SH-SY5Y (cell line): Measurements from ENCODE around the gene KBTBD12.

Experiments
- GATA2 ChIP-seq: IDR thresholded peaks from 2 replicates; pipeline ENCODE4 v1.6.1; 2011; ENCODE audit warnings: mild to moderate bottlenecking, low read depth, low read length
- GATA3 ChIP-seq: IDR thresholded peaks from 2 replicates; pipeline ENCODE4 v1.6.1; 2011; ENCODE audit warnings: low read depth, mild to moderate bottlenecking, low read length, moderate library complexity

DNA sequence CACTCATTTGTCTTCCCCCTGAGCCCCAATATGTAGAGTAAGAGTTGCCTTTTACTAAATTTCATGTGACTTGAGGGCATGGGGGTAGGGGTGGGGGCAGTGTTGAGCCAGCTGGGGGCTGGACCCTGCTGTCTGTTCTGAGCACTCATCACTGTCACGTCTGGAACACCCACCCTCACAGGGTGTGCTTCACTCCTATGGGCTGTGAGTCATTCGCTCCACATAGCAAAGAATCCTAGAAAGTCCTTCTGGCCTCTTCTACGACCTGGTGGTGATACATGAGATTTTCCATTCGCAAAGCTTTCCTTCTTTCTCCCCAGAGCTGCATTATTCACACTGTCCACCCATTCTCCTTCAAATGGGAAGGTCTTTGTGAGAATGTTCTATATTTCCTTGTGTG is 49.1 kb upstream of the KBTBD12 start:
- TF ChIP-seq GATA3 (no peak), GATA2 (no peak)
